WI38 (cell line): ENCODE results near the gene PSMG4.

ENCODE experiments used
- H3K4me3 ChIP-seq: 2 replicates; pipeline ENCODE4 v1.5.1; 2011; ENCODE audit warnings: low read depth, mild to moderate bottlenecking, control low read depth, low read length
- TF ChIP-seq, protein P1 (sequence below): IDR thresholded peaks from 2 replicates; pipeline ENCODE4 v1.5.1; 2012; ENCODE audit warnings: low read depth, mild to moderate bottlenecking, control low read depth, low read length

The PSMG4 gene

DNA sequence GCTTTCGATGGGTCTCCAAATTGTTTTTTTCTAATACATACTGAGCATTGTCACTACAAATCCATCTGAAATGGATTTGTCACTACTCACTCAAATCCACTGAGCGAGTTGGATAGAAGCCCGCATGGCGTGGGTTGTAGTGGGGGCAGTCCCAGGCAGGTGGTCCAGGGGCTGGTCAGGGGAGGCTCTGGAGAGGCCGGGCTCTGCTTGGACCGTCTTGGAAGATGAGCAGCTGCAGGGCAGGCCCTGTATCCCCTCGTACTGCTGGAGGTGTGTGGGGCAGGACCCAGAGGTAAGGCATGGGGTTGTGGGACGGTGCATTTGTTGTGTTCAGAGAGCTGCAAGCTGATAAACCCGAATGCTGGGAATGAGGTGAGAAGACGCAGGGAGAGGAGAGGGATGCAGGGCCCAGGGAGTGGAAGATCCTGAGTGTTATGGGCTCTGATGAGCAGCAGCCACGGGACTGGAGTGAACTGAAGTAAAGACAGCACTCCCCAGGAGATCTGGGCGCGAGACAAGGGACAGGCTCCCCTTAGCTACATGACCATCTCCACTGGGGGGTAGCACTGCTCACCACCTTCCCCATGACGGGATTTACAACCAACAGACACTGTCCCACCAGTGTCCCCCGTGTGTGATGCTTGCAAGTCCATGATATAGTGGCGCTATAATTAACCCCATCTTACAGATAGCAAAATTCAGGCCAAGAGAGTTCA, 45.9 kb downstream of the PSMG4 start:
- TF ChIP-seq, protein P1, sequence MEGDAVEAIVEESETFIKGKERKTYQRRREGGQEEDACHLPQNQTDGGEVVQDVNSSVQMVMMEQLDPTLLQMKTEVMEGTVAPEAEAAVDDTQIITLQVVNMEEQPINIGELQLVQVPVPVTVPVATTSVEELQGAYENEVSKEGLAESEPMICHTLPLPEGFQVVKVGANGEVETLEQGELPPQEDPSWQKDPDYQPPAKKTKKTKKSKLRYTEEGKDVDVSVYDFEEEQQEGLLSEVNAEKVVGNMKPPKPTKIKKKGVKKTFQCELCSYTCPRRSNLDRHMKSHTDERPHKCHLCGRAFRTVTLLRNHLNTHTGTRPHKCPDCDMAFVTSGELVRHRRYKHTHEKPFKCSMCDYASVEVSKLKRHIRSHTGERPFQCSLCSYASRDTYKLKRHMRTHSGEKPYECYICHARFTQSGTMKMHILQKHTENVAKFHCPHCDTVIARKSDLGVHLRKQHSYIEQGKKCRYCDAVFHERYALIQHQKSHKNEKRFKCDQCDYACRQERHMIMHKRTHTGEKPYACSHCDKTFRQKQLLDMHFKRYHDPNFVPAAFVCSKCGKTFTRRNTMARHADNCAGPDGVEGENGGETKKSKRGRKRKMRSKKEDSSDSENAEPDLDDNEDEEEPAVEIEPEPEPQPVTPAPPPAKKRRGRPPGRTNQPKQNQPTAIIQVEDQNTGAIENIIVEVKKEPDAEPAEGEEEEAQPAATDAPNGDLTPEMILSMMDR: no peak
- no peak overlapping the region for H3K4me3 ChIP-seq

DNA sequence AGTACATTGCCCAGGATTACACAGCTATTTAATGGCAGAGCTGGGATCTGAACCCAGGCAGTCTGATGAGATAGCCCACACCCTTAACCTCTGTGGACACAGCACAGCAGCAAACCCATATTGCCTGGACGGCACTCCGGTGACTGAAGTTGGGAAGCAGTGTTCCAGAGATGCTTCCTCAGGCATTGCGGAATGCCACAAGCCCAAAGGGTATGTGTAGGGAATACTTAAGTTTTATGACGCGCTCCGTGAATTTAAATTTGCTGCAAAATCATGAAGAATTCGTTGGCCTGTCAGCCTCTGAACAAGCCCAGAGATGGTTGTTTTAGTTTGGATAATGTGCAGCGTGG, 46.4 kb downstream of the PSMG4 start:
- no peak overlapping the region for H3K4me3 ChIP-seq
- TF ChIP-seq, protein P1: no peak

DNA sequence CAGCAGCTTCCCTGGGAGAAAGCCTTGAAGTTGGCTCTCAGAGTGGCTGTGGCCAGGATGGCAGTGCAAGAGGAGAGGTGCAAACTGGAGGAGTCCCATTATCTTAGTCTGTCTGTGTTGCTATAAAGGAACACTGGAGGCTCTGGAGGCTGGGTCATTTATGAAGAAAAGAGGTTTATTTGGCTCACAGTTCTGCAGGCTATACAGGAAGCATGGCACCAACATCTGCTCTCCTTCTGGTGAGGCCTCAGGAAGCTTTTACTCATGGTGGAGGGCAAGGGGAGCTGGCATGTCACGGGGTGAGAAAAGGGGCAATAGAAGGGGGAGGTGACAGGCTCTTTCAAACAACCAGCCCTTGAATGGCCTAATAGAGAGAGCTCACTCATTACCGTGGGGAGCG, 47.1 kb downstream of the PSMG4 start:
- H3K4me3 ChIP-seq: no peak overlapping the region
- TF ChIP-seq, protein P1: no peak

DNA sequence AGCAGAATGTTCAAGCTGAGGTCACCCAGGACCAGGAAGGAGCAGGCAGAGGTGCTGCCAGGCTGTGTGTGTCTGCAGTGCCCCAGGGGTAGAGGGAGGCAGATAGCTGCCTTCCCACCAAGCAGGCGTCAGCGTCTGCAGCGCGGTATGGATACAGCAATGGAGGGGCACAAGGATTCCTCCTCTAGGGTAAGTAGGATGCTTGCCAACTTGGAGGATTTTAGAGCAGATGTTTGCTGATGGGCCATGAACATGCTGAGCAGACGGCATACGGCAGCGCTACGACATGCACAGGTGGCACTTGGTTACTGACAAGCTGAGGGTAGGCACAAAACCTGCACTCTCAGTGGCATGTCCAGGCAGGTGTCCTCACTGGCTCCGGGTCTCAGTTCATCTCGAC, 48.1 kb downstream of the PSMG4 start:
- TF ChIP-seq, protein P1: no peak
- no peak overlapping the region for H3K4me3 ChIP-seq

DNA sequence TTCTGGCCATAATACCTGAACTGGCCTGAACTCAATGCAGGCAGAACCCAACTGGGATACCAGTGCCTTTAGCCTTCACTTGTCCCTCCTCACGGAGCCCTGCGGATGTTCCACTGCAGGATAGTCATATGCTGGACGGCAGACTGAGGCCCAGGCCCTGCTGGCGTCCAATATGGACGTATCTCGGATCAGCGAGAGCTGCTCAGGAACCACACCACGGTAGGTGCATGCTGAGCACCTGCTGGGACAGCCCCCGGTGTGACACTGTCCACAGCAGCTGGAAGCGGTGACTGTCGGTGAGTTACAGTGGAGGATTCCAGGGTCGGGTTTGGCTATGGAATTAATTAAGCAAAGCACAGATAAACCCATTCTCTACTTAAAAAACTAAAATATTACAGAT, 48.7 kb downstream of the PSMG4 start:
- TF ChIP-seq, protein P1: no peak

DNA sequence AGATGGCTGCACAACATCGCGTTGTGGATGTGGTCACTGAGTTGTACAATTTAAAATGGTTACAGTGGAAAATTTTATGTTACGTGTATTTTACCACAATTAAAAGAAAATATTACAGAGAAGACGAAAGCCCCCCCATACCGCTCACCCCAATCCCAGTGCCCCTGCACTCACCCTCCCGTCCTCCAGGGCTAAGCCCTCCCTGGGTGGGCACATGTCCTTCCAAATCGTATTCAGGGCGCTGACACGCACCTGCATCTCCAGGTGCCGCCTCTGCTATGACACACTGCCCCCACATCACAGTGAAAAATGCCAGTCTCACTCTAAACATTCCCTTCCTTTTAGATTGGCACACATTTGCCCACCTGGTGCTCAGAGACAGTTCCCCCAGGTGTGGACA, 49.4 kb downstream of the PSMG4 start:
- TF ChIP-seq, protein P1: no peak
- no peak overlapping the region for H3K4me3 ChIP-seq

More for the DNA sequence above, 48.7 kb downstream of the PSMG4 start:
- no peak overlapping the region for H3K4me3 ChIP-seq

DNA sequence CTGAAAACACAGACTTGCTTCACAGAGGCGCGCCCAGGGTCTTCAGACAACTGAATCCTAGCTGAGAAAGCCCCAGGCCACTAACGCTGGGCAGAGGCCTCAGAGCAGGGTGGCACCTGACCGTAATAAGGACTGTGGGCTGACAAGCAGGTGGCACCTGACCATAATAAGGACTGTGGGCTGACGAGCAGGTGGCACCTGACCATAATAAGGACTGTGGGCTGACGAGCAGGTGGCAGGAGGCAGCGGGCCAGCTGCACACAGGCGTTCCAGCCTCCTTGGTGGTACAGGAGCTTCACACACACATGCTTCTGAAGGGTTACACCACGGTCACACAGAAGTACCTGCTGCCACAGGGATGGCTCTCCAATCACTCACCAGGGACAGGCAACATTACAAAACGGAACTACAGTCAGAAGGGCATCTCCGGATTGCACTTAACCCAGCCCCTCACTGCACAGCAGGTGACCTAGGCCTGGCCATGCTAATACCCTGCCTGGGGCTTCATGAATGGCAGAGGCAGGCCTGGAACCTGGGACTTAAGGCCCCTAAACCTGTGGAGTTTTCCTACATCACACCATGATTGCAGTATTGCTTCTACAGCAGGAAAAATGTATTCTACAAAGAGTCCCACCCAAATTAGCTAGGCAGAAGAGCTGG, 50.8 kb downstream of the PSMG4 start:
- H3K4me3 ChIP-seq: no peak overlapping the region
- TF ChIP-seq, protein P1: no peak
